ENCODE data around the gene MMUT.
"Not testable (repeated sequence)": the region's sequence is repeated elsewhere in the genome, so short reads cannot be mapped to it uniquely, and the experiment has no call there.

MMUT gene

GRCh38 chr6:49462927-49463611 lies at the start of gene MMUT, which contains the start of gene CENPQ:
Gene MMUT (minus strand): TSS chr6:49463253. CDS start chr6:49459466, 3,787 bp downstream.
Gene CENPQ (plus strand): TSS chr6:49463370. CDS start chr6:49470177, 6,807 bp downstream.
- DNase-seq, result peak; percentile 95

- DNase-seq, result no peak
Observed at GRCh38 chr6:49509342-49509741, 46.3 kb upstream of the MMUT start.

GRCh38 chr6:49506569-49507111 lies 43.6 kb upstream of the MMUT start:
- no peak for DNase-seq

GRCh38 chr6:49504666-49505065 lies 41.6 kb upstream of the MMUT start:
- no peak for DNase-seq

- no peak for DNase-seq
Observed at GRCh38 chr6:49499623-49500022, 36.6 kb upstream of the MMUT start, which contains the start of gene GLYATL3. Gene GLYATL3 (plus strand): TSS chr6:49499923. CDS start chr6:49511991, 12,068 bp downstream.

GRCh38 chr6:49499126-49499525 lies 36.1 kb upstream of the MMUT start:
- DNase-seq, result no peak

- no peak for DNase-seq
Observed at GRCh38 chr6:49497304-49497703, 34.3 kb upstream of the MMUT start.

GRCh38 chr6:49490633-49491032 lies 27.6 kb upstream of the MMUT start:
- no peak for DNase-seq

GRCh38 chr6:49483380-49483779 lies 20.3 kb upstream of the MMUT start:
- DNase-seq, result not testable (repeated sequence)

GRCh38 chr6:49481846-49482245 lies 18.8 kb upstream of the MMUT start:
- DNase-seq, result not testable (repeated sequence)

GRCh38 chr6:49479308-49479970 lies 16.4 kb upstream of the MMUT start:
- DNase-seq, result no peak

- not testable (repeated sequence) for DNase-seq
Observed at GRCh38 chr6:49476564-49476963, 13.5 kb upstream of the MMUT start.

GRCh38 chr6:49468042-49468441 lies 5.0 kb upstream of the MMUT start:
- no peak for DNase-seq

- DNase-seq, result no peak
Observed at GRCh38 chr6:49464691-49465090, 1.6 kb upstream of the MMUT start.

GRCh38 chr6:49463612-49463967 lies 537 bp upstream of the MMUT start:
- DNase-seq, result no peak

- DNase-seq, result no peak
Observed at GRCh38 chr6:49462599-49462926, 490 bp downstream of the MMUT start.

GRCh38 chr6:49462071-49462470 lies 982 bp downstream of the MMUT start:
- DNase-seq, result no peak

GRCh38 chr6:49457771-49458170 lies 5.3 kb downstream of the MMUT start:
- no peak for DNase-seq

GRCh38 chr6:49454787-49455709 lies 8.0 kb downstream of the MMUT start:
- no peak for DNase-seq

- no peak for DNase-seq
Observed at GRCh38 chr6:49453221-49453620, 9.8 kb downstream of the MMUT start.

- DNase-seq, result no peak
Observed at GRCh38 chr6:49430866-49431265, 32.2 kb downstream of the MMUT start.

- DNase-seq, result no peak
Observed at GRCh38 chr6:49430187-49430586, 32.9 kb downstream of the MMUT start.

- DNase-seq, result no peak
Observed at GRCh38 chr6:49423817-49424216, 39.2 kb downstream of the MMUT start.
